HepG2 (cell line): Measurements from ENCODE around the gene AEBP1. TPM values are rescaled to one million over a fixed set of nuclear protein-coding genes. Genes with fewer than 3 reads are reported as not detected.

Source experiments
- DR1 ChIP-seq: sonication (generic); formaldehyde crosslinking; IDR thresholded peaks from 2 replicates; pipeline ENCODE4 v1.8.0; 2021; ENCODE audit warnings: mild to moderate bottlenecking, missing genetic modification reagents, inconsistent platforms
- EP300 ChIP-seq, 3 experiments: sonication (generic) in 1 of 3; formaldehyde crosslinking in 1 of 3; IDR thresholded peaks; 2 replicates each; pipeline versions ENCODE4 v1.5.1 to v1.6.1; 2011 to 2020; ENCODE audit warnings: low read depth in 2 of 3, low read length in 2 of 3, borderline replicate concordance in 1 of 3, improper control_type of control experiment in 1 of 3, mild to moderate bottlenecking in 1 of 3, missing genetic modification reagents in 1 of 3, moderate library complexity in 1 of 3
- GRHL1 ChIP-seq: sonication (generic); formaldehyde crosslinking; conservative IDR thresholded peaks from 2 replicates; pipeline ENCODE4 v1.8.0; 2022; ENCODE audit warnings: missing genetic modification reagents
- HNF4G ChIP-seq, 2 experiments: sonication (generic) in 1 of 2; formaldehyde crosslinking in 1 of 2; IDR thresholded peaks; 2 replicates each; pipeline versions ENCODE4 v1.4.0 to v1.6.1; 2011 to 2020; ENCODE audit warnings: borderline replicate concordance in 2 of 2, low read depth in 2 of 2, mild to moderate bottlenecking in 2 of 2, low read length in 1 of 2, missing genetic modification reagents in 1 of 2, moderate library complexity in 1 of 2
- JARID2 ChIP-seq: sonication (generic); formaldehyde crosslinking; IDR thresholded peaks from 2 replicates; pipeline ENCODE4 v1.8.1; 2023; ENCODE audit warnings: missing genetic modification reagents, inconsistent platforms; ENCODE audit not compliant: insufficient replicate concordance
- JDP2 ChIP-seq: sonication (generic); formaldehyde crosslinking; IDR thresholded peaks from 2 replicates; pipeline ENCODE4 v1.8.1; 2022; ENCODE audit warnings: missing genetic modification reagents, borderline replicate concordance
- MBNL3 ChIP-seq: fragments of 250-450 bp; sonication (Bioruptor Pico); conservative IDR thresholded peaks from 2 replicates; pipeline ENCODE4 v1.8.0; 2022; ENCODE audit warnings: mild to moderate bottlenecking, inconsistent platforms
- MLLT10 ChIP-seq: sonication (generic); formaldehyde crosslinking; IDR thresholded peaks from 2 replicates; pipeline ENCODE4 v1.4.0; 2020; ENCODE audit warnings: missing genetic modification reagents
- ONECUT2 ChIP-seq: sonication (generic); formaldehyde crosslinking; IDR thresholded peaks from 2 replicates; pipeline ENCODE4 v1.4.0; 2020; ENCODE audit warnings: missing genetic modification reagents
- PHF21A ChIP-seq: sonication (generic); formaldehyde crosslinking; IDR thresholded peaks from 2 replicates; pipeline ENCODE4 v1.5.0; 2020; ENCODE audit warnings: mild to moderate bottlenecking, missing genetic modification reagents
- PHF8 ChIP-seq: sonication (generic); formaldehyde crosslinking; IDR thresholded peaks from 2 replicates; pipeline ENCODE4 v1.5.0; 2020; ENCODE audit warnings: missing genetic modification reagents
- PTBP1 ChIP-seq: fragments of 200-400 bp; formaldehyde crosslinking; IDR thresholded peaks from 2 replicates; pipeline ENCODE4 v1.6.1; 2018; ENCODE audit warnings: low read length, low read depth; ENCODE audit not compliant: poor library complexity, severe bottlenecking
- SNAI1 ChIP-seq: sonication (generic); formaldehyde crosslinking; IDR thresholded peaks from 2 replicates; pipeline ENCODE4 v1.5.0; 2020; ENCODE audit warnings: mild to moderate bottlenecking, missing genetic modification reagents, borderline replicate concordance
- SRY ChIP-seq: sonication (generic); formaldehyde crosslinking; IDR thresholded peaks from 2 replicates; pipeline ENCODE4 v1.8.0; 2022; ENCODE audit warnings: mild to moderate bottlenecking, missing genetic modification reagents
- ZBTB42 ChIP-seq: sonication (generic); formaldehyde crosslinking; IDR thresholded peaks from 2 replicates; pipeline ENCODE4 v1.5.0; 2020; ENCODE audit warnings: mild to moderate bottlenecking, missing genetic modification reagents
- ZFP36L2 ChIP-seq: sonication (generic); formaldehyde crosslinking; IDR thresholded peaks from 2 replicates; pipeline ENCODE4 v1.4.0; 2020; ENCODE audit warnings: missing genetic modification reagents
- ZNF17 ChIP-seq: sonication (generic); formaldehyde crosslinking; IDR thresholded peaks from 2 replicates; pipeline ENCODE4 v1.5.0; 2020; ENCODE audit warnings: mild to moderate bottlenecking, missing genetic modification reagents
- ZNF263 ChIP-seq: sonication (generic); formaldehyde crosslinking; IDR thresholded peaks from 2 replicates; pipeline ENCODE4 v1.4.0; 2020; ENCODE audit warnings: missing genetic modification reagents
- ZNF30 ChIP-seq: sonication (generic); formaldehyde crosslinking; IDR thresholded peaks from 2 replicates; pipeline ENCODE4 v1.5.0; 2020; ENCODE audit warnings: mild to moderate bottlenecking, missing genetic modification reagents
- ZNF879 ChIP-seq: sonication (generic); formaldehyde crosslinking; IDR thresholded peaks from 2 replicates; pipeline ENCODE4 v1.8.1; 2023; ENCODE audit warnings: missing genetic modification reagents
- ZSCAN29 ChIP-seq: sonication (generic); formaldehyde crosslinking; conservative IDR thresholded peaks from 2 replicates; pipeline ENCODE4 v1.4.0; 2020; ENCODE audit warnings: mild to moderate bottlenecking, missing genetic modification reagents
- polyA plus RNA-seq, 8 experiments: library from polyadenylated mRNA; depleted of rRNA in 3 of 8; stranded (reverse) in 7 of 8; unstranded in 1 of 8; fragments of >200 nt; fragmentation: Illumina TruSeq in 4 of 8; extraction: Trizol in 4 of 8; gene quantifications; 2 replicates each; pipeline versions ENCODE4 v1.2.1 to v1.2.3, GENCODE V29; 2011 to 2016; ENCODE audit warnings: low read depth in 4 of 8, missing spikeins in 1 of 8, mixed read lengths in 1 of 8; ENCODE audit not compliant: insufficient read depth in 1 of 8
- total RNA-seq, 5 experiments: library from RNA; depleted of rRNA; stranded (reverse); fragments of >200 nt; fragmentation: Illumina TruSeq; extraction: Trizol; gene quantifications; 2 replicates each; pipeline ENCODE4 v1.2.3, GENCODE V29; 2016; ENCODE audit warnings: low read depth in 1 of 5
- TF ChIP-seq, protein P1 (sequence below): sonication (generic); formaldehyde crosslinking; IDR thresholded peaks from 2 replicates; pipeline ENCODE4 v1.4.0; 2020; ENCODE audit warnings: missing genetic modification reagents

The AEBP1 gene
- total and polyA plus RNA-seq, 2 of the 13 experiments (the other 11 are each of a cell fraction or from before 2014, with no cell fraction given): 0.22 to 0.55 TPM

- no peak for TF ChIP-seq GRHL1
- no peak for TF ChIP-seq JARID2 (CRISPR knock-in tag)
- no peak for TF ChIP-seq SRY (CRISPR knock-in tag)
- no peak for TF ChIP-seq PTBP1
- no peak for TF ChIP-seq MLLT10 (CRISPR knock-in tag)
- no peak for TF ChIP-seq ZSCAN29
- no peak for TF ChIP-seq SNAI1 (CRISPR knock-in tag)
- TF ChIP-seq EP300 (IDR thresholded peaks at IDR 0.05; ENCODE audit: low read depth in 2 of 2, low read length in 2 of 2): no peak
- no peak for TF ChIP-seq EP300 (CRISPR knock-in tag; IDR thresholded peaks at IDR 0.05; ENCODE audit: borderline replicate concordance)
- TF ChIP-seq DR1 (CRISPR knock-in tag): 0 out of 2 replicates have a peak, but pooled peaks have one; percentile 38
- no peak for TF ChIP-seq JDP2
- TF ChIP-seq ONECUT2 (CRISPR knock-in tag): no peak
- peak; percentile 7; the same call in 1 of the 2 replicates for TF ChIP-seq PHF21A
- TF ChIP-seq ZFP36L2: no peak
- TF ChIP-seq ZNF879 (CRISPR knock-in tag): no peak
- TF ChIP-seq HNF4G (IDR thresholded peaks at IDR 0.05; ENCODE audit: borderline replicate concordance, low read depth, low read length): 0 out of 2 replicates have a peak, but pooled peaks have one; percentile 21
- TF ChIP-seq HNF4G (CRISPR knock-in tag; IDR thresholded peaks at IDR 0.05; ENCODE audit: borderline replicate concordance, low read depth): no peak
- TF ChIP-seq ZNF17 (CRISPR knock-in tag): no peak
- no peak for TF ChIP-seq ZBTB42 (CRISPR knock-in tag)
- TF ChIP-seq ZNF263: 0 out of 2 replicates have a peak, but pooled peaks have one; percentile 27
- TF ChIP-seq, protein P1, sequence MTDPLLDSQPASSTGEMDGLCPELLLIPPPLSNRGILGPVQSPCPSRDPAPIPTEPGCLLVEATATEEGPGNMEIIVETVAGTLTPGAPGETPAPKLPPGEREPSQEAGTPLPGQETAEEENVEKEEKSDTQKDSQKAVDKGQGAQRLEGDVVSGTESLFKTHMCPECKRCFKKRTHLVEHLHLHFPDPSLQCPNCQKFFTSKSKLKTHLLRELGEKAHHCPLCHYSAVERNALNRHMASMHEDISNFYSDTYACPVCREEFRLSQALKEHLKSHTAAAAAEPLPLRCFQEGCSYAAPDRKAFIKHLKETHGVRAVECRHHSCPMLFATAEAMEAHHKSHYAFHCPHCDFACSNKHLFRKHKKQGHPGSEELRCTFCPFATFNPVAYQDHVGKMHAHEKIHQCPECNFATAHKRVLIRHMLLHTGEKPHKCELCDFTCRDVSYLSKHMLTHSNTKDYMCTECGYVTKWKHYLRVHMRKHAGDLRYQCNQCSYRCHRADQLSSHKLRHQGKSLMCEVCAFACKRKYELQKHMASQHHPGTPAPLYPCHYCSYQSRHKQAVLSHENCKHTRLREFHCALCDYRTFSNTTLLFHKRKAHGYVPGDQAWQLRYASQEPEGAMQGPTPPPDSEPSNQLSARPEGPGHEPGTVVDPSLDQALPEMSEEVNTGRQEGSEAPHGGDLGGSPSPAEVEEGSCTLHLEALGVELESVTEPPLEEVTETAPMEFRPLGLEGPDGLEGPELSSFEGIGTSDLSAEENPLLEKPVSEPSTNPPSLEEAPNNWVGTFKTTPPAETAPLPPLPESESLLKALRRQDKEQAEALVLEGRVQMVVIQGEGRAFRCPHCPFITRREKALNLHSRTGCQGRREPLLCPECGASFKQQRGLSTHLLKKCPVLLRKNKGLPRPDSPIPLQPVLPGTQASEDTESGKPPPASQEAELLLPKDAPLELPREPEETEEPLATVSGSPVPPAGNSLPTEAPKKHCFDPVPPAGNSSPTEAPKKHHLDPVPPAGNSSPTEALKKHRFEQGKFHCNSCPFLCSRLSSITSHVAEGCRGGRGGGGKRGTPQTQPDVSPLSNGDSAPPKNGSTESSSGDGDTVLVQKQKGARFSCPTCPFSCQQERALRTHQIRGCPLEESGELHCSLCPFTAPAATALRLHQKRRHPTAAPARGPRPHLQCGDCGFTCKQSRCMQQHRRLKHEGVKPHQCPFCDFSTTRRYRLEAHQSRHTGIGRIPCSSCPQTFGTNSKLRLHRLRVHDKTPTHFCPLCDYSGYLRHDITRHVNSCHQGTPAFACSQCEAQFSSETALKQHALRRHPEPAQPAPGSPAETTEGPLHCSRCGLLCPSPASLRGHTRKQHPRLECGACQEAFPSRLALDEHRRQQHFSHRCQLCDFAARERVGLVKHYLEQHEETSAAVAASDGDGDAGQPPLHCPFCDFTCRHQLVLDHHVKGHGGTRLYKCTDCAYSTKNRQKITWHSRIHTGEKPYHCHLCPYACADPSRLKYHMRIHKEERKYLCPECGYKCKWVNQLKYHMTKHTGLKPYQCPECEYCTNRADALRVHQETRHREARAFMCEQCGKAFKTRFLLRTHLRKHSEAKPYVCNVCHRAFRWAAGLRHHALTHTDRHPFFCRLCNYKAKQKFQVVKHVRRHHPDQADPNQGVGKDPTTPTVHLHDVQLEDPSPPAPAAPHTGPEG: peak; percentile 58; the same call in 1 of the 2 replicates
- no peak for TF ChIP-seq ZNF30 (CRISPR knock-in tag)
- no peak for TF ChIP-seq MBNL3 (CRISPR knock-in tag)
- TF ChIP-seq PHF8 (CRISPR knock-in tag): peak; percentile 49
Measured at GRCh38 chr7:44087911-44088838, 16.0 kb upstream of the AEBP1 start (continued).
